Activated naive CD4-positive, alpha-beta T cell treated with anti-CD3 and anti-CD28 coated beads, Interleukin-2, amount 50 U/mL, for 24 hours (primary cell): ENCODE measurements around the gene EHD4.

Experiments
- H3K27ac Mint-ChIP-seq: one replicate; pipeline ENCODE4 v1.8.0; 2021; ENCODE audit warnings: mild to moderate bottlenecking, mixed read lengths
- H3K27me3 Mint-ChIP-seq: one replicate; pipeline ENCODE4 v1.8.0; 2021; ENCODE audit warnings: mixed read lengths
- H3K36me3 Mint-ChIP-seq: one replicate; pipeline ENCODE4 v1.8.0; 2021; ENCODE audit warnings: mixed read lengths
- H3K4me1 Mint-ChIP-seq: one replicate; pipeline ENCODE4 v1.8.0; 2021; ENCODE audit warnings: mixed read lengths
- H3K4me3 Mint-ChIP-seq: one replicate; pipeline ENCODE4 v1.8.0; 2021; ENCODE audit warnings: mild to moderate bottlenecking, mixed read lengths
- H3K9me3 Mint-ChIP-seq: one replicate; pipeline ENCODE4 v1.8.0; 2021; ENCODE audit warnings: mixed read lengths

EHD4 gene

DNA sequence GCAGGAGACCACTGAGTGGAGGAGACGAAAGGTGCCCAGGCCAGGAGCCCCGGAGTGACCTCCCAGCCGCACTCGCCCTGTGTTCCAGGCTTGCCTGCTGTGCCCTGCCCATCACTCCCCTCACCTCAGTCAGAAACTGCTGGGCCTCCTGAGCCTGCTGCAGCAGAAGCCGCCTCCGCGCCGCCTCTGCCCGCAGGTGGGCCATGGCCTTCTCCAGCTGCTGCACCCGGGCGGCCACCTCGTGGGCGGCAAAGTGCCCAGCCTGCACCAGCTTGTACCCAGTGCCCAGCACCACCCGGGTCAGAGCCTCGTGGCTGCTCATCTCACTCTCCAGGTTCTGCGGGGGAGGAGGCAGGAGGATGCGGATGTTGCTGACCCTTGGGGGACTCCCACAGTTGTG is 116.1 kb downstream of the EHD4 start:
- no peak overlapping the region for H3K27ac Mint-ChIP-seq
- H3K36me3 Mint-ChIP-seq: no peaks in the 10 kb centered on the region
- H3K4me3 Mint-ChIP-seq: no peak overlapping the region
- no peaks in the 10 kb centered on the region for H3K27me3 Mint-ChIP-seq
- no peaks in the 10 kb centered on the region for H3K9me3 Mint-ChIP-seq
- peaks cover 4% of the 10 kb centered on the region for H3K4me1 Mint-ChIP-seq

DNA sequence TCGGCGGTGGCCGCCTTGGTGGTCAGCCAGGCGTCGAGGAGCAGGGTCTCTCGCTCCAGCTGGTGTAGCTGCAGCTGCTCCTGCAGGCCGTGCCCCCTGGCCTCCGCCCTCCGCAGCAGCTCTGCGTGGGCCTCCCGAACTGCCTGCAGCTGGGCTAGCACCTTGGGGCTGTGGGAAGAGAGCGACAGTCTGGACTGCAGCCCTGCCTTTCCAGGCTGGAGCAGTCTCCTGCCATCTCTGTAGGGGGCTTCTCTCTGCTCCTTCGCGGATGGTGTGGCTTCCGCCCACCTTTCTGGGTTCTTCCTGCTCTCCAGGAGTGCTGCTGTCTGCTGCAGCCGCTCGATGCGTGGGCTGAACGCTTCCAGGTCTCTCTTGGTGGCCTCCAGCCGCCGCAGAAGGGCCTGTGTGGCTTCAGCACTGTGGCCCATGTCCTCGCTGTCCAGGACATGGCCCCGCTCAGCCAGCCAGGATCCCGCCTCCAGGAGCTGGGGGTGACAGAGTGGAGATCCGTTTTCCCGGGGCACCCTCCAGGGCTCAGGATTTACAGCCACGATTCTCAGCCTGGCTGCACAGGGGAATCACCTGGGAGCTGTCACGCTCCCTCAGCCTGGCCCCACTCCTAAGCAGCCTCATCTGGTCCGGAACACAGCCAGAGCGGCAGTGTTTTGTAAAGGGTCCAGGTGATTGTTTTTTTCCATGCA is 116.9 kb downstream of the EHD4 start:
- H3K36me3 Mint-ChIP-seq: no peaks in the 10 kb centered on the region
- H3K4me1 Mint-ChIP-seq: peaks cover 4% of the 10 kb centered on the region
- no peaks in the 10 kb centered on the region for H3K9me3 Mint-ChIP-seq
- H3K27ac Mint-ChIP-seq: no peak overlapping the region
- no peak overlapping the region for H3K4me3 Mint-ChIP-seq
- no peaks in the 10 kb centered on the region for H3K27me3 Mint-ChIP-seq

DNA sequence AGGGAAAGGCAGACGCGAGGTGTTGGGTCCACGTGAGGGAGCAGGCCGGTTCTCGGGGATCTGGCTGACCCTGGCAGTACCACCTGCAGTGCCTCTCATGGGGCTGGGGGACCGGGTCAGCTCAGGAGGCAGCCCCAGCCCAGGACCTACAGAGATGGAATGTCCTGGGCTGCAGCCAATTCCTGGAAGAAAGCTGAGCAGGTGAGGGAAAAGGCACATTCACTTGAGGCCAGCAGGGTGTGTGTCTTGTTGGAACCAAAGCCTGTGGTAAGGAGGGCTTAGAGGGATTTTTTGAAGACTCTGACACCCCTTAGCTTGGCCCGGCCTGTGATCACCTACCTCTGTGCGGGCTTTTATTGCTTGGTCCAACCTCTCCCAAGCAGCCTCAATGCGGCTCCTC is 117.9 kb downstream of the EHD4 start:
- Mint-ChIP-seq H3K4me3 (no peak overlapping the region), H3K9me3 (no peaks in the 10 kb centered on the region), H3K4me1 (no peaks in the 10 kb centered on the region), H3K27me3 (no peaks in the 10 kb centered on the region), H3K36me3 (no peaks in the 10 kb centered on the region), H3K27ac (no peak overlapping the region)

DNA sequence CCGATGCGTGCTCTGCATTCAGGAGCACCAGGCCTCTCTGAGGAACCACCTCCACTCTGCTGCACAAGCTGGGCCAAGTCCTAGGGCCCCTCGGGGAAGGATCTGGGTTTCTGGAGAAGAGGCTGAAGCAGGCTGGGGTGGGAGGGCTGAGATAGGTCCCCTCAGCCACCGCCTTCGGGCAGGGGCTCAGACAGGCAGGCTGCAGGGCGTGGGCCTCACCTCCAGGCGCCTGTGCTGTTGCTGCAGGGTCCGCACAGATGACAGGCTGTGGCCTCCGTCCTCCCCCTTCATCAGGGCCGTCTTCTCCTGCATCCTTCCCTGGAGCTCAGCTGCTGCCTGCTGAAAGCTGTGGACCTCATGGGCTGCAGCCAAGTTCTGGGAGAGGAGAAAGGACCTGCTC is 118.5 kb downstream of the EHD4 start:
- Mint-ChIP-seq H3K27me3 (no peaks in the 10 kb centered on the region), H3K27ac (no peak overlapping the region), H3K9me3 (no peaks in the 10 kb centered on the region), H3K4me1 (no peaks in the 10 kb centered on the region), H3K4me3 (no peak overlapping the region), H3K36me3 (no peaks in the 10 kb centered on the region)

DNA sequence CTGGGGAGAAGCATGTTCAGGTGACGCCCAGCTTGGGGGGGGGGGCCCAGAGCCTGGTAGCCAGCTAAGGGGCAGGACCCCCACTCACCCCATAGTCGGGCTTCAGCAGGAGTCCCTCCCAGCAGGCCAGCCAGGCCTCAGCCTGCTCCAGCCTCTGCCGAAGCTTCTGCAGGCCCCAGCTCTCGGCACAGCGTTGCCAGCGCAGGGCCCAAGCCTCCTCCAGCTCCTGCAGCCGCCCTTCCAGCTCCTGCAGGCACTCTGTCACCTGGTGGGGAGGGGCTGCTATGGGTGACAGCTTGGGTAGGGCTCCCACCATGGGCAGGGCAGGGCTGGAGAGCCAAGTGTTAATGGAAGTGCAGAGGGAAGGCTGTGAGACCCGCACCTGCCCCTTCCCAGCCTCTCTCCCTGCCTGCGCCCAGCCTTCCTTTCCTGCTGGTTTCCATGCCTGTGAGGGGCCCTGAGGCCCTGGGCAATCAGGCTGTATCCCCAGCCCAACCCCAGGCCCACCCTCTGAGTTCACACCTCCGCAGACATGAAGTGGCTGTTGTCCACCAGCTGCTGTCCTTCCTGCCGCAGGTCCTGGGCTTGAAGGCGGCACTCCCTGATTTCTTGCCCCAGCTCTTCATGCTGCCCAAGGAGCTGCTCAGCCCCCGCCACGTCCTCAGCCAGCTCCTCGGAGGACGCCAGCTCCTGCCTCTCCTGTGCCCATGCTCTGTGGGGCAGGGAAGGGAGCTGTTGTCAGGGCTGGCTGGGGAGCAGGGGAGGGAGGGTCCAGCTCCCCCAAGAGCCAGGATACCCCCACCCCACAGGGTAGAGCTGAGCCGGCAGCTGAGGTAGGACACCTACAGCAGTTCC is 119.4 kb downstream of the EHD4 start:
- Mint-ChIP-seq H3K27me3 (no peaks in the 10 kb centered on the region), H3K4me3 (no peak overlapping the region), H3K36me3 (peaks cover 2% of the 10 kb centered on the region), H3K4me1 (no peaks in the 10 kb centered on the region), H3K9me3 (no peaks in the 10 kb centered on the region), H3K27ac (no peak overlapping the region)

DNA sequence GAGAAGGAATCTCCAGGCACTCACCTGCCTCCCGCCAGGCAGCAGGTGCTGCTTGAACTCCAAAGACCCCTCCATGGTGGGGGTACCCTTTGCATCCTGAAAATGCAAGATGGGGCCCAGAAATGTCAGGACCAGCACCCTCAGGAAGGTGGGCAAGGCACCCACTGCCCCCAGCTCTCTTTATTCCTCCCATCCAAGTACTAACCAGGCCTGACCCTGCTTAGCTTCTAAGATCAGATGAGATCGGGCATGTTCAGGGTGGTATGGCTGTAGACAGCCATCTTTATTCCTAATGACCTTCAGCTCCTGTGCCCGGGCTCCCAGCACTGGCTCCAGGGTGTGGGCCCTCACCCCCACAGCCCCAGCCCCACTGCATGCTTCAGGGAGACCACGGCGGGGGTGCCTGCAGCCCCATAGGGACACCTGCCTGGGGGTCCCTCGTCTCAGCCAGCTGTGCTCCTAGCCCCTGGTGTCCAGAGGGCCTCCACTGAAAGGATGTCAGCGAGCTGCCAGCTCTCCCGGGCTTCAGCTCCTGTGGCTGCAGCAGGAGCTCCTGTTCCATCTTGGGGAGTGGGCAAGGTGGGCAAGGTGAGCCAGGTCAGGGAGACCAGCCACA is 120.5 kb downstream of the EHD4 start:
- H3K4me3 Mint-ChIP-seq: no peak overlapping the region
- H3K27ac Mint-ChIP-seq: no peak overlapping the region
- no peaks in the 10 kb centered on the region for H3K4me1 Mint-ChIP-seq
- H3K36me3 Mint-ChIP-seq: peaks cover 2% of the 10 kb centered on the region
- H3K9me3 Mint-ChIP-seq: no peaks in the 10 kb centered on the region
- no peaks in the 10 kb centered on the region for H3K27me3 Mint-ChIP-seq

DNA sequence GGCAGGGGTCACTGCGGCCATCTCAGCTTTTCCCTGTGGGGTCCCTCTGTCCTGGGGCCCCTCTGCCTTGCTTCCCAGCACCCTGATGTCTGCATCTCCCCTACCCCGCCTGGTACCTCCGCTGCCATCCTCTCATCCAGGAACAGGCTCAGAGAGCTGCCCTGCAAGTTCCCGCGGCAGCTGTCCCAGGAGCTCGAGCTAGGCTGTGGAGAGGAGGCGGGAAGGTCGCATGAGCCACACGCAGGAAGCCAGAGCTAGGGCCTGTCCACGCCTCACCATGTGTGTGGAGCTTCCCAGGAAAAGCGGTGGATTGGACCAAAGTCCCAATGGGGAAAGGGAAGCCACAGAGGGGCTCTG is 121.2 kb downstream of the EHD4 start:
- H3K36me3 Mint-ChIP-seq: peaks cover 2% of the 10 kb centered on the region
- H3K4me1 Mint-ChIP-seq: no peaks in the 10 kb centered on the region
- no peaks in the 10 kb centered on the region for H3K9me3 Mint-ChIP-seq
- H3K27me3 Mint-ChIP-seq: no peaks in the 10 kb centered on the region
- H3K4me3 Mint-ChIP-seq: no peak overlapping the region
- no peak overlapping the region for H3K27ac Mint-ChIP-seq

DNA sequence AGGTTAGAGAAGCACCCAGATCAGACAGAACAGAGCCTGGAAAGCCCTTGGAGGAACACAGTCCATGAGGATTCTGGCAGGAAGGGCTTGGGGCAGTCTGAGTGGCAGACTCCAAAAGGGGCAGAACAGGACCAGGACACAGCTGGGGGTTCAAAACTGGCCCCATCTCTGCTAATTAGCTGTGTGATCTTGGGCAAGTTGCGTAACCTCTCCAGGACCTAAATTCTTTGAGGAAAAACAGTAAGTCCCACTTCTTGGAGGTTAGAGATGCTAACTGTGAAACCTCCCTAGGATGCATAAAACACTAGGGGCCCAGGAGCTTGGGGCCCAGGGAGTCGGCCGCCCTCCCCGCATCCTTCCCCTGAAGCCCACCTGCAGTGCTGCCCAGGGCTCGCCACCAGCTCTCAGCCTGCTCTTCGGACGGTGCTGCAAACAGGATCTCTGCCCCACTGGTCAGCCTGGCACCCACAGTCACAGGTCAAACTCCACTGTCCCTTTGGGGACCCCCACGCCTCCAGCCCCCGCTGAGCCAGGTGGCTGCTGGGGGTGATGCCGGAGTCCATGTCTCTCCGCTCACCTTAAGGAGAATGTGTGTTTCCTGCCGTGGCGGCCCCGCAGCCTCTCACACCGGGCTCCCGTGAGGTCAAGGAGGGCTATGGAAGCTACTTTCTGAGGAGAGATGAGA is 121.7 kb downstream of the EHD4 start:
- H3K27me3 Mint-ChIP-seq: no peaks in the 10 kb centered on the region
- H3K27ac Mint-ChIP-seq: no peak overlapping the region
- no peaks in the 10 kb centered on the region for H3K4me1 Mint-ChIP-seq
- H3K9me3 Mint-ChIP-seq: no peaks in the 10 kb centered on the region
- H3K4me3 Mint-ChIP-seq: no peak overlapping the region
- H3K36me3 Mint-ChIP-seq: peaks cover 2% of the 10 kb centered on the region

DNA sequence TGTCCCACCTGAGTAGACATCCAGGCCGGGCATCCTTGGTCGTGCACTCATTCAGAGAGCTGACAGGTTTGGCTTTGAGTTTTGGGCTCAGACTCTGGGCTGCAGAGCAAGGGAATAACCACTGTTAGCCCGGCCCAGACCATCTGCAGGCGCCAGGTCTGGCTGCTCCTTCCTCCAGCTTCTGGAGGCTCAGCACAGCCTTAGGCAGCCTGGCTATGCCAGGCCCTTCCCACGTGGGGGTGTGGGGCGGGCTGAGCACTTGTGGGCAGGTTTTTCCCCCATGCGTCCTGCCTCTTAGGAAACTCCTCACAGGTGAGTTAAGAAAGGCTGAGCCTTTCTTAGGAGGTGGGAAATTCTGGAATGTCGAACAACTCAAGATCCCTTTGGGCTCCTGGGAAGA is 122.5 kb downstream of the EHD4 start:
- H3K4me3 Mint-ChIP-seq: no peak overlapping the region
- H3K4me1 Mint-ChIP-seq: no peaks in the 10 kb centered on the region
- H3K27ac Mint-ChIP-seq: no peak overlapping the region
- H3K36me3 Mint-ChIP-seq: peaks cover 2% of the 10 kb centered on the region
- no peaks in the 10 kb centered on the region for H3K27me3 Mint-ChIP-seq
- H3K9me3 Mint-ChIP-seq: no peaks in the 10 kb centered on the region

DNA sequence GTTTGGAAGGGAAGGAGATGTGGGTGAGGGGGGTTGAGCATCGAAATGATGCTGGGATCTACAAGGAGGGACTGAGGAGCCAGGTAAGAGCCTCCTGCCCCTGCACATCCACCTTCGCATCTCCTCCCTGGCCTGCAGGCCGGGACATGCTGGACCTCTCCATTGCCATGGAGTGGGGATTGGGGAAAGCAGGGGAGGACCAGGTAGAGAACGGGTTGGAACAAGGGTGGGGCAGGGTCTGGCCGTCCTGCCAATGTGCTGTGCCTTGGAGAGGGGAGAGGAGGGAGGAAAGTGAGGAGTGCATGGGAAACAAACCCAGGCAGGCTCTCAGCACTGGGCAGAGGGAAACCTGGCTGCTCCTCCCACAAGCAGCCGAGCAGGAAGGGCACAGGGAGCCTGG is 123.2 kb downstream of the EHD4 start:
- Mint-ChIP-seq H3K9me3 (no peaks in the 10 kb centered on the region), H3K4me3 (no peak overlapping the region), H3K4me1 (no peaks in the 10 kb centered on the region), H3K27ac (no peak overlapping the region), H3K27me3 (no peaks in the 10 kb centered on the region), H3K36me3 (peaks cover 2% of the 10 kb centered on the region)

DNA sequence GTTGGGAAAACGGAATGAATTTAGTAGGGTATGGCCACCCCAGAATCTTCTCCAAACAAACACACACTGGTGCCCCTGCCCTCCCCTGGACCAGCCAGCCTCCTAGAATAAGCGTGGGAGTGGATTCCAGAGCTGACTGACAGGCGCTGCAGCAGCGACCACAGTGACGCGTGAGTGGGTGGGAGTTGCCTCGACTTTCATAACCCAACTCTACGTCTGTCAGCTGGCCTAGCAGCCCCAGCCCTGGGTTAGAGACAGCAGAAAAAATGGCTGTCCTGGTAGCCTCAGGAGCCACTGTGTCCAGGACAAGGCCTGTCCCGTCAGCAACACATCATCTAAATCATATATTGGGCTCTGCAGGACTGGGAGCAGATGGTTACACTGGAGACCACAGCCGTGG is 123.7 kb downstream of the EHD4 start:
- no peaks in the 10 kb centered on the region for H3K4me1 Mint-ChIP-seq
- no peaks in the 10 kb centered on the region for H3K27me3 Mint-ChIP-seq
- peak overlapping the region; percentile 51 for H3K27ac Mint-ChIP-seq
- no peaks in the 10 kb centered on the region for H3K9me3 Mint-ChIP-seq
- H3K4me3 Mint-ChIP-seq: no peak overlapping the region
- peaks cover 2% of the 10 kb centered on the region for H3K36me3 Mint-ChIP-seq

DNA sequence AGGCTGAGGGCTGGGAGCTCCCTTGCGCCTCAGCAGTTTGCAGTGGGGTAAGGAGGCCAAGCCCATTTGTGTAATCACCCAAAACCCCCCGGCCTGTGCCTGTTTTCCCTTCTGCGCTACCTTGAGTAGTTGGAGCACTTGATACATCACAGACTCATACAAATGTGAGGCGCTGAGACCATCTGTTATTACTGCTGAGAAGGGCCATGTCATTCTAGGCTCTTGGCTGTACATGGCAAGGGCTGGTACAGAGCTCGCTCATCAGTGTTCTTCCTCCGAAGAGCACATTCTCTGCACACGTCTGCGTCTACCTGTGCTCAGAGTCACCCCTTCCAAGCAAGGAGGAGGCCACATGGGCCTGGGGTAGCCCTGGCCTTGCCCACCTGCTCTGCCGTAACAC is 124.4 kb downstream of the EHD4 start:
- H3K36me3 Mint-ChIP-seq: peaks cover 2% of the 10 kb centered on the region
- no peaks in the 10 kb centered on the region for H3K4me1 Mint-ChIP-seq
- H3K27ac Mint-ChIP-seq: no peak overlapping the region
- no peaks in the 10 kb centered on the region for H3K9me3 Mint-ChIP-seq
- no peak overlapping the region for H3K4me3 Mint-ChIP-seq
- no peaks in the 10 kb centered on the region for H3K27me3 Mint-ChIP-seq

DNA sequence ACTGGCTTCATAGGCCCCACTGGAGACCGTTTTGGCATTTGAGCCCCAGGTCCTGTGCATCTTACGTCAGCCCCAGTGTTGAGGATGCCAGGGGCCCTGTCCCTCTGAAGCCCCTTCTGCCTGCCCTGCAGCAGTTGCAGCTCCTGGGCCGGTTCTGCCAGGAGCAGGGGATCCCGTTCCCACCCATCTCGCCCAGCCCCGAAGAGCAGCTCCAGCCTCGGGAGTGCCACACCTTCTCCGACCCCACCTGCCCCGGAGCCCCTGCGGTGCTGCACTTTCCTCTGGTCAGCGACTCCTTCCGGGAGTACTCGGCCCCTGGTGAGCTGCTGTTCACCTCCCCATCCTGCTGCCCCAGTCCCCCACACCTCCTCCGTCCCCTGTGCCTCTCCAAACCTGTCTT is 125.2 kb downstream of the EHD4 start:
- Mint-ChIP-seq H3K4me1 (no peaks in the 10 kb centered on the region), H3K27ac (peak overlapping the region; percentile 41), H3K36me3 (peaks cover 2% of the 10 kb centered on the region), H3K27me3 (no peaks in the 10 kb centered on the region), H3K4me3 (no peak overlapping the region), H3K9me3 (no peaks in the 10 kb centered on the region)
